HG03280 (cell line): Measurements from ENCODE around the gene SLC39A2.
"Not testable (repeated sequence)": the region's sequence is repeated elsewhere in the genome, so short reads cannot be mapped to it uniquely, and the experiment has no call there.

Source experiments
- ATAC-seq: cut with Tn5 transposase; IDR thresholded peaks from one replicate; pipeline ENCODE4 v1.9.1; 2021; ENCODE audit warnings: mild to moderate bottlenecking, moderate library complexity; ENCODE audit not compliant: unreplicated experiment

SLC39A2 gene

GRCh38 chr14:20996521-20996920 is 2.6 kb upstream of the SLC39A2 start:
- no peak for ATAC-seq

- ATAC-seq = no peak
Observed at GRCh38 chr14:20997115-20997514, 2.0 kb upstream of the SLC39A2 start.

- ATAC-seq = no peak
Observed at GRCh38 chr14:20997564-20997963, 1.5 kb upstream of the SLC39A2 start.

DNA sequence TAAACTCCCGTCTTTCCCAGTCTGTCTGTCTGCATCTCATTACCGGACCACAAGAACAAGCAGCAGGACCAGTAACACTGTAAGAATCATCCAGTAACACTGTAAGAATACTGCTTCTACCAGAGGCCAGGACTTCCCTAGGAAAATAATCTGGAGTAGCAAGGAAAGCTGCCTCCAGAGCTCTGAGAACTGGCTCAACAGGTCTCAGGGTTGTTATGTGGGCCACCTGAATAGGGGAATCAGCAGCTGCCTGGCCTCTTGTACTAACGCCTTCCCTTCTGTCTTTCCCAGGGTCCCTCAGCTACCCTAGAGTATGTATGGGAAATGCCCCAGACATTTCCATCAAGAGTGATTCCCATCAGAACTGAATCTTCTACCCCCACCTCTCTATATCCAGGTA is 954 bp upstream of the SLC39A2 start:
- ATAC-seq = no peak

DNA sequence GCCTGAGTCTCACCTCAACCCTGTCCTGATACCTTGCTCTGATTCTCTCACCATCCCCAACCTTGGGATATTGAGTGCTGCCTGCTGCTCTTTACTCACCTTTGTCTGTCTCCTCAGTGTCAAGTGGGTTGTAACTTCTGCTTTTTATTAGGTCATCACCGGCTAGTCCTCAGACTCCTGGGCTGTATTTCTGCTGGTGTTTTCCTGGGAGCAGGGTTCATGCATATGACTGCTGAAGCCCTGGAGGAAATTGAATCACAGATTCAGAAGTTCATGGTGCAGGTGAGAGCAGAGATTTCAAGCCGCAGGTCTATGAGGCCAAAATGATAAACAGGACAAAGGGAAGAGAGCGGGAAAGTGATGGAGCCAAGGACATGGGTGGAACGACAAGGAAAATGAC is 498 bp downstream of the SLC39A2 start:
- ATAC-seq = no peak

GRCh38 chr14:21001218-21001617 is 2.1 kb downstream of the SLC39A2 start:
- no peak for ATAC-seq

GRCh38 chr14:21003788-21004346 is 4.8 kb downstream of the SLC39A2 start:
- no peak for ATAC-seq

DNA sequence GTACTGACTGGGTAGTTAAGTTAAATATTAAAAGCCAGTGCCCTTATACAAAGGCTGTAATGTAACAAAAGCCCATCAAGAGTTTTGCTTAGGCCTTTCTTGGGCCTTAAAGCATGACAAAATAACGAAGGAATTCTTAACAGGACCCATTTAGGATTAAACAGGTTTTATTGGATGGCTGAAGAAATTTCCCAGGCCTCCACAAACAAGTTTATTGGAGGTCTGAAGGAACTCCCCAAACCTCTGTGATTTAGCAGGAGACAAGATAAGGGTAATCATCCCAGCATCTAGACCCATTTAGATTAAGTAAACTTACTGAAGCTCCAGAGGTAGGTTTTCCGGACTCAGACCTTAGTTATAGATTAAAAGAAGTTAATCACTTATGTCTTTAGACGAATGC is 10.6 kb downstream of the SLC39A2 start:
- not testable (repeated sequence) for ATAC-seq

DNA sequence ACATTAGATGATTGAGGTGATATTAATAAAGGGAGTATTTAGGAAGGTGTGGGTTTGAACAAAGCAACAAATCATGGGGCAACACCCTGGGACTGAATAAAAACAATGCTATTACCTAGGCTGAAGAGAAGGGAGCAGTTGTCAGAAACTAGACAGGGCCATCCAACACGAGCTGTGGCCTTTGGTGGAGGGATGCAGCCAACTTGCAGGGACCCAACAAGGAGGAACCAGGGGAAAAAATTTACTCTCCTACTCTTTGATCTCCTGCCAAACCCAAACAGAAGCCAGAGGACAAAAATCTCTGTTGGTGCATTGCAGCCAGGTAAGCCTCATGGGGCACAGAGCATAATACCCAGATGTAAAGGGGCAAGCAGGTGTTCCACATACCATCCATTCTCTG is 12.0 kb downstream of the SLC39A2 start:
- ATAC-seq = no peak

DNA sequence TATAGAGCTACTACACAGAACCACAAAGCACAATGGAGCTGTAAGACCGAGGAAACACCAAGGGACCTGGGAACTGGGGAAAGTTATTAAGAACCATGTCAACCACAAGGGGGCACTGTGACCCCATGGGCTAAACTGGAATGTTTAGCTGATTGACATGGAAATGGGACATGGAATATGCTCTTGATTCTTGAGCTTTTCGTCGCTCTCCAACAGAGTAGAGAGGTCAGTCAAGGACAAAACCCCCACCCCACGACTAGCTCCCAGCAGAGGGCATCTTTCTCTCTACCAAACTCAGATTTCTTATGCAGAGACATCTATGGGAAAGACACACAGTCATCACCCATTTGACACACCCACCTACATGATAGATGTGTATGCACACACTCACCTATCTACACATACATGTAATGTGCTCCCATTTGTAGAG is 15.7 kb downstream of the SLC39A2 start:
- ATAC-seq = no peak

DNA sequence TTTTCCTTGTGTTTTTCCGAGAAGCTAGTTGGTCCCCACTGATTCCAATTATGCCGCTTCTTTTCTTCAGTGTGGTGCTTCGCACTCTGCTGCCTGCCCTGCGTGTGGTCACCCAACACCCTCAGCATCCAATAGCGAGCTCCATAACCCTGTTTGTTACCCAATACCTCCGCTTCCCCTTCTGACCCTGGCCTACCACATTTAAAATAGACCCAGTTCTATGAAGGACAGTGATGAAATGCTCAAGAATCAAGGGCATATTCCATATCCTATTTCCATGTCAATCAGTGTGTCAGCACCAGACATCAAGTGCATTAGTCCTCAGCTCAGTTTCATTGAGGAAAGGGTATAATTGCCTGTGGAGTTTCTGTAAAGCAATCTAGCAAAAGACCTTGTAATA is 16.2 kb downstream of the SLC39A2 start:
- no peak for ATAC-seq

GRCh38 chr14:21016413-21017190 is 17.5 kb downstream of the SLC39A2 start:
- ATAC-seq = no peak

GRCh38 chr14:21017528-21018245 is 18.6 kb downstream of the SLC39A2 start:
- ATAC-seq = no peak

GRCh38 chr14:21018286-21018685 is 19.2 kb downstream of the SLC39A2 start:
- ATAC-seq = no peak

DNA sequence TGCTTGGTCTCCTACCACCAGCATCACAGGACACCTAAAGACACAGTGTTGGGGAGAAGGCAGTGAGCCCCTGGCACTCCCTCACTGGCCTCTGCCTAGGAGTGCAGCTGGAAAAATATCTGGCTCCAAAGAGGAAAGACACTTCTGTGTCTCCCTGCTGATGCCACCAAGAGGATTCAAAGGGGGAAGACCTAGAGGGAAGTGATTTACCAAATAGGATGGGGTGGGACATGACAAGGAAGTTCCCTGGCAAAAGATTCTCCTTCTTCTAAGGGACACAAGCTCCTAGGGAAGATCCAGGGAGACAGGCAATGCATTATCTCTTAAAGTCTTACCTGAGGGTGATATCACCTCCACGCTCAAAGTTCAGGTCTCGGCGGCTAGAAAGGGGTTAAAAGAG is 19.7 kb downstream of the SLC39A2 start:
- no peak for ATAC-seq

- no peak for ATAC-seq
Observed at GRCh38 chr14:21019366-21019765, 20.3 kb downstream of the SLC39A2 start.

DNA sequence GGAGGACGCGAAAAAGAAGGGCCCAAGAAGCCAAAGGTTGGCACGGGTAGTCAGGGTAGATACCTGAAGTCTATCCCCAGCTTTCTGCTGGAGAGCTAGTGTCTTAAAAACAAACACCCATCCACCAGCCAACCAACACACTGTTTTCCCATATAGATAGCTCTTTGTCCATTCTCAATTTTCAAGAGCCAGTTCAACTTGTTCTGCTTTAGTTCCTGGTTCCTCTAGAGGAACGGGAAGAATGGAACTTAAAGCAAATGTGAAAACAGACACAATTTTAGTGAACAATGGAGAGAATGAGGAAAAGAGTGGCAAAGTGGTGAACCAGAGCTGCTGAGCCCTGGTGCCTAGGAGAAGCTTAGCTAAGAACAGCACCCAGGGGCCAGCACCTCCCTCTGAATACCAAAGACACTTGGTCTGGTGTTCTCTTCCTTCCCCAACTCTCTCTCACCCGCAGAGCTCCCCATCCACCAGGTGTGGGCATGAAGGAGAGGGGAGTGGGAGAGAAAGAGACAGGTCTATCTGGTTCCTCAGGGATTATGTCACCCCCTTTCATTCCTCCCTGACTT is 22.0 kb downstream of the SLC39A2 start:
- ATAC-seq = no peak

DNA sequence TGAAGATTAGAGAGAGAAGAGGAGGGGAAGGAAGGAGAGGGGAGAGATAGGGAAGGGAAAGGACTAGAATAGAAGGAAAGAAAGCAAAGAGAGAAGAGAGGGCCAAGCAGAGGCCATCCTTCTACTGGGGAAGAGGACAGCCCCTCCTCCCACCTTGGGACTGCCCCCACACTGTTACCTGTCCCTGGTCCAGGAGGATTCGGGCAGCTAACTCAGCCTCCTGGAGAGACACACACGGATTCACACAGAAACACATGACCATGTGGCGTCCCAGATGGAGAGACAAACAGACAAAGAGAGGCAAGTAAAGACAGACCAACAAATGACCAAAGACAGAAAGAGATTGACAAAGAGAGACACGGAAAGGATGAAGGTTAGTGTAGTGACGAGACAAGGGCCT is 23.6 kb downstream of the SLC39A2 start:
- no peak for ATAC-seq

DNA sequence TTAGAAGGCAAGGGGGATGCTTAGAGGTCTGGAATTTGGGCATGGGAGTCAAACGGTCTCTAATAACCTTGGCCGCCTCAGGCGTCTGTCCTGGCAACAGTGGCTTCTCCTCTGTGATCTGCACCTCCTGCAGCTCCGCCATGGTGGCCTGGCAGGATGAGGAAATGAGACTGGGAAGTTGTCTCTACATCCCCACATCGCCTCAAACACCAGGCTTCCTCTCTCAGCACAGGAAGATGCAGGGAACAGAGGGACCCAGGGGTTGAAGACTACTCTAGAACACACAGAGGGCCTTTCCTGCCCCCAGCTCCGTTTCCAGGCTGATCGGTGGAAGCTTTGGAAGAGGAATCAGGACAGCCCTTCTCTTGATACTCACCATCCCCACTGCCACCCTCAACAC is 24.1 kb downstream of the SLC39A2 start:
- ATAC-seq = no peak

- no peak for ATAC-seq
Observed at GRCh38 chr14:21023817-21024584, 24.9 kb downstream of the SLC39A2 start.
